SK-N-SH (cell line): ENCODE measurements around the gene STXBP1.

Experiments
- CTCF ChIP-seq: fragments of 200-600 bp; sonication (generic); IDR thresholded peaks from 2 replicates; pipeline ENCODE4 v1.6.1; 2017; ENCODE audit warnings: antibody characterized with exemption, mild to moderate bottlenecking, moderate library complexity
- EP300 ChIP-seq, 2 experiments: IDR thresholded peaks; 2 replicates each; pipeline versions ENCODE4 v1.4.0 to v1.6.1; 2012; ENCODE audit warnings: borderline replicate concordance in 1 of 2, low read depth in 1 of 2, low read length in 1 of 2
- JUND ChIP-seq: IDR thresholded peaks from 2 replicates; pipeline ENCODE4 v1.4.0; 2012
- YY1 ChIP-seq: IDR thresholded peaks from 2 replicates; pipeline ENCODE4 v1.4.0; 2012; ENCODE audit warnings: low read depth, mild to moderate bottlenecking

- TF ChIP-seq YY1 (no peak), JUND (no peak), EP300 (IDR thresholded peaks at IDR 0.05; ENCODE audit: borderline replicate concordance in 1 of 2, low read depth in 1 of 2, low read length in 1 of 2) (no peak), CTCF (no peak)
Measured at GRCh38 chr9:127580879-127581475, 31.1 kb upstream of the STXBP1 start.
